ENCODE results near the gene MAT2A. TPM values are rescaled to one million over a fixed set of nuclear protein-coding genes. Genes with fewer than 3 reads are reported as not detected.
A peak's percentile ranks its signal among the peaks of the same experiment; 100 is the strongest.

MAT2A gene
- total and polyA plus RNA-seq, 10 of the 15 experiments (the other 5 are each of a cell fraction or from before 2014, with no cell fraction given): 97.6 to 408 (median 290) TPM

DNA sequence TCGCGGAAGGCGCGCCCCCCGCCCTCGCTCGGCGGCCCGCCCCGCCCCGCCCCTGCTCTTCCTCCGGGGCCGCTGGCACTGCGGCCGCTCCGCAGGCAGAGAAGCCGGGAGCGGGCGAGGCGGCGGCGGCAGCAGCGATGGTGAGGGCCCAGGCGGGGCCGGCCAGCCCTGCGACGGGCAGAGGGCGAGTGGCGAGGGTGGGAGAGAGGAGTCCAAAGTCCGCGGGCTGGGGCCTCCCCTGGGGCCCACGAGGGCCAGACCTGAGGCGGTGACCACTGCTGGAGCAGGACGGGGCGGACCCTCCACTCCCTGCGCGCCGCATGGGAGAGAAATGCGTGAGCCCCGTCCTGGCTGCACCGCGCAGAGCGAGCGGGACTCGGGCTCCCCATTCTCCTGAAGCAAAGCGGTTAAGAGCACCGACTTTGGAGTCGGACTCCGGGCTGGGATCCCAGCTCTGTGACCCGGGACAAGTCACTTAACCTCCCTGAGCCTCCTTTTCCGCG, 45.4 kb downstream of the MAT2A start, which contains the start of gene VAMP5:
Gene VAMP5, plus strand, starts transcription at position 78 of the 503 bp plus-strand sequence. Its CDS starts 60 bp downstream, at position 138.
- Histone ChIP-seq H3K4me3 (peak within 1 kb of the TSS; percentile 72), H4K20me1 (ENCODE audit: control insufficient read depth, insufficient read depth) (no peaks in the 10 kb centered on the region), H2AFZ (ENCODE audit: control insufficient read depth, low read depth, low read length) (peak within 1 kb of the TSS; percentile 64), H3K4me2 (ENCODE audit: control insufficient read depth, insufficient read depth) (peak within 1 kb of the TSS; percentile 97), H3K27ac (ENCODE audit: control insufficient read depth, insufficient read depth) (peak within 1 kb of the TSS; percentile 64), H3K9me3 (replicated peaks; ENCODE audit: control insufficient read depth, insufficient read depth, low read length) (no peaks in the 10 kb centered on the region), H3K4me1 (ENCODE audit: control insufficient read depth, insufficient read depth, low read length) (peaks cover 28% of the 10 kb centered on the region), H3K9ac (ENCODE audit: control insufficient read depth, insufficient read depth, low read length) (peak within 1 kb of the TSS; percentile 56), H3K36me3 (ENCODE audit: control insufficient read depth in 2 of 2, insufficient read depth in 2 of 2, low read length in 1 of 2) (peaks cover 0 to 6% of the 10 kb centered on the region in 2 experiments; a peak in 2 of 4 replicates), H3K27me3 (replicated peaks in 1 of 2; ENCODE audit: control insufficient read depth in 2 of 2, insufficient read depth in 2 of 2, low read length in 1 of 2) (no peaks in the 10 kb centered on the region), H3K79me2 (ENCODE audit: control insufficient read depth, insufficient read depth, low read length) (peaks cover 7% of the 10 kb centered on the region)
- intact Hi-C loops (cut with micrococcal nuclease; ENCODE audit: unreplicated experiment) (no loop called here), in situ Hi-C loops (cut with MboI) (no loop called here)
- CTCF ChIA-PET: no interaction called here
- POLR2A ChIA-PET: interaction anchor here (1.3 kb wide), 1 partner anchor 11 kb away, joined by 9 read pairs; the partner anchor contains the start of gene RNF181
- SMC1A ChIA-PET (ENCODE audit: uncharacterized antibody, unreplicated experiment): interaction anchor here (1.3 kb wide), 1 partner anchor 11 kb away, joined by 6 read pairs; the partner anchor contains the start of gene RNF181
- FAIRE-seq (no peak), DNase-seq (ENCODE audit: low read depth, low spot score) (no peak), ATAC-seq (peak; percentile 53)
- BruUV-seq (replicated peaks): no TSS peak
- RAD21 ChIA-PET (ENCODE audit: unreplicated experiment): no interaction called here
- 13% methylated on average over 42 of the region's 52 CpGs for WGBS (ENCODE audit: insufficient coverage, insufficient replicate concordance, low lambda C conversion rate, missing lambda C conversion rate)
- no peak for TF ChIP-seq RAD21 (IDR thresholded peaks at IDR 0.05; ENCODE audit: insufficient read depth, low read depth, low read length)
- no peak for TF ChIP-seq SMAD1 (IDR thresholded peaks at IDR 0.05; ENCODE audit: low read depth, partially characterized antibody)
- TF ChIP-seq YY1 (IDR thresholded peaks at IDR 0.05; ENCODE audit: low read depth, low read length): no peak
- TF ChIP-seq, protein P1, sequence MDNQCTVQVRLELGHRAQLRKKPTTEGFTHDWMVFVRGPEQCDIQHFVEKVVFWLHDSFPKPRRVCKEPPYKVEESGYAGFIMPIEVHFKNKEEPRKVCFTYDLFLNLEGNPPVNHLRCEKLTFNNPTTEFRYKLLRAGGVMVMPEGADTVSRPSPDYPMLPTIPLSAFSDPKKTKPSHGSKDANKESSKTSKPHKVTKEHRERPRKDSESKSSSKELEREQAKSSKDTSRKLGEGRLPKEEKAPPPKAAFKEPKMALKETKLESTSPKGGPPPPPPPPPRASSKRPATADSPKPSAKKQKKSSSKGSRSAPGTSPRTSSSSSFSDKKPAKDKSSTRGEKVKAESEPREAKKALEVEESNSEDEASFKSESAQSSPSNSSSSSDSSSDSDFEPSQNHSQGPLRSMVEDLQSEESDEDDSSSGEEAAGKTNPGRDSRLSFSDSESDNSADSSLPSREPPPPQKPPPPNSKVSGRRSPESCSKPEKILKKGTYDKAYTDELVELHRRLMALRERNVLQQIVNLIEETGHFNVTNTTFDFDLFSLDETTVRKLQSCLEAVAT (IDR thresholded peaks at IDR 0.05): 0 out of 2 replicates have a peak, but pooled peaks have one; percentile 28
- peak; percentile 70 for TF ChIP-seq POLR2A (IDR thresholded peaks at IDR 0.05; ENCODE audit: low read depth, low read length)
- TF ChIP-seq E2F4 (IDR thresholded peaks at IDR 0.05; ENCODE audit: low read depth, low read length): no peak
- no peak for TF ChIP-seq SKIL (IDR thresholded peaks at IDR 0.05; ENCODE audit: low read depth, poor library complexity, severe bottlenecking)
- TF ChIP-seq CEBPB (IDR thresholded peaks at IDR 0.05; ENCODE audit: borderline replicate concordance in 1 of 2, low read depth in 2 of 2, low read length in 2 of 2): no peak
- TF ChIP-seq JUND (IDR thresholded peaks at IDR 0.05; ENCODE audit: low read depth, low read length): no peak
- TF ChIP-seq SIN3A (IDR thresholded peaks at IDR 0.05; ENCODE audit: low read depth, low read length): no peak
- TF ChIP-seq EGR1 (IDR thresholded peaks at IDR 0.05; ENCODE audit: borderline replicate concordance in 1 of 2, low read depth in 2 of 2, low read length in 2 of 2): no peak
- TF ChIP-seq NFXL1 (IDR thresholded peaks at IDR 0.05; ENCODE audit: borderline replicate concordance): no peak
- TF ChIP-seq, protein P2, sequence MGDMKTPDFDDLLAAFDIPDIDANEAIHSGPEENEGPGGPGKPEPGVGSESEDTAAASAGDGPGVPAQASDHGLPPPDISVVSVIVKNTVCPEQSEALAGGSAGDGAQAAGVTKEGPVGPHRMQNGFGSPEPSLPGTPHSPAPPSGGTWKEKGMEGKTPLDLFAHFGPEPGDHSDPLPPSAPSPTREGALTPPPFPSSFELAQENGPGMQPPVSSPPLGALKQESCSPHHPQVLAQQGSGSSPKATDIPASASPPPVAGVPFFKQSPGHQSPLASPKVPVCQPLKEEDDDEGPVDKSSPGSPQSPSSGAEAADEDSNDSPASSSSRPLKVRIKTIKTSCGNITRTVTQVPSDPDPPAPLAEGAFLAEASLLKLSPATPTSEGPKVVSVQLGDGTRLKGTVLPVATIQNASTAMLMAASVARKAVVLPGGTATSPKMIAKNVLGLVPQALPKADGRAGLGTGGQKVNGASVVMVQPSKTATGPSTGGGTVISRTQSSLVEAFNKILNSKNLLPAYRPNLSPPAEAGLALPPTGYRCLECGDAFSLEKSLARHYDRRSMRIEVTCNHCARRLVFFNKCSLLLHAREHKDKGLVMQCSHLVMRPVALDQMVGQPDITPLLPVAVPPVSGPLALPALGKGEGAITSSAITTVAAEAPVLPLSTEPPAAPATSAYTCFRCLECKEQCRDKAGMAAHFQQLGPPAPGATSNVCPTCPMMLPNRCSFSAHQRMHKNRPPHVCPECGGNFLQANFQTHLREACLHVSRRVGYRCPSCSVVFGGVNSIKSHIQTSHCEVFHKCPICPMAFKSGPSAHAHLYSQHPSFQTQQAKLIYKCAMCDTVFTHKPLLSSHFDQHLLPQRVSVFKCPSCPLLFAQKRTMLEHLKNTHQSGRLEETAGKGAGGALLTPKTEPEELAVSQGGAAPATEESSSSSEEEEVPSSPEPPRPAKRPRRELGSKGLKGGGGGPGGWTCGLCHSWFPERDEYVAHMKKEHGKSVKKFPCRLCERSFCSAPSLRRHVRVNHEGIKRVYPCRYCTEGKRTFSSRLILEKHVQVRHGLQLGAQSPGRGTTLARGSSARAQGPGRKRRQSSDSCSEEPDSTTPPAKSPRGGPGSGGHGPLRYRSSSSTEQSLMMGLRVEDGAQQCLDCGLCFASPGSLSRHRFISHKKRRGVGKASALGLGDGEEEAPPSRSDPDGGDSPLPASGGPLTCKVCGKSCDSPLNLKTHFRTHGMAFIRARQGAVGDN (IDR thresholded peaks at IDR 0.05): no peak
- TF ChIP-seq NR2C1 (IDR thresholded peaks at IDR 0.05): no peak
